Endothelial cell of umbilical vein (primary cell): ENCODE measurements around the gene SMIM8. TPM values are rescaled to one million over a fixed set of nuclear protein-coding genes. Genes with fewer than 3 reads are reported as not detected.

Source experiments
- BruUV-seq: library from RNA; stranded (reverse); fragments of 400-500 nt; replicated peaks from 2 replicates; lab custom pipeline; 2021; lab: Mats Ljungman, UMichigan
- CTCF ChIA-PET: fragments of 300-600, 350-600 bp; sonication (Branson Sonifier 250); formaldehyde crosslinking; loops from one replicate; lab custom pipeline; 2021; ENCODE audit warnings: antibody characterized with exemption, inconsistent platforms; lab: Charles Lee
- POLR2A ChIA-PET: fragments of 300-600, 350-600 bp; sonication (Branson Sonifier 250); formaldehyde crosslinking; loops from one replicate; lab custom pipeline; 2021; ENCODE audit warnings: antibody characterized with exemption, inconsistent platforms; lab: Charles Lee
- DNase-seq: peaks from one replicate; pipeline ENCODE4 v3.0.0-alpha.2; 2011; ENCODE audit warnings: low read depth, low spot score
- FAIRE-seq: peaks from 2 replicates; lab custom pipeline; 2011; peaks lifted over from hg19 to GRCh38; lab: Jason Lieb, UNC
- H2AFZ ChIP-seq: 2 replicates; pipeline ENCODE4 v1.6.0; 2012; ENCODE audit warnings: low read depth, low read length, control low read depth, inconsistent platforms
- H3K27ac ChIP-seq: 2 replicates; pipeline ENCODE4 v1.5.1; 2011; ENCODE audit warnings: low read depth, mild to moderate bottlenecking, control low read depth, low read length, moderate library complexity; ENCODE audit not compliant: insufficient read depth
- H3K27me3 ChIP-seq, 2 experiments: 2 replicates each; pipeline versions ENCODE4 v1.6.0 to v1.6.1; 2011; ENCODE audit warnings: low read length in 2 of 2, mixed read lengths in 1 of 2; ENCODE audit not compliant: control insufficient read depth in 2 of 2, insufficient read depth in 2 of 2
- H3K36me3 ChIP-seq, 2 experiments: 2 replicates in 1 of 2; 3 replicates in 1 of 2; pipeline ENCODE4 v1.5.1; 2011; ENCODE audit warnings: low read length in 2 of 2, mild to moderate bottlenecking in 1 of 2, moderate library complexity in 1 of 2; ENCODE audit not compliant: control insufficient read depth in 2 of 2, insufficient read depth in 2 of 2; ENCODE audit errors: extremely low read depth in 1 of 2
- H3K4me1 ChIP-seq: 3 replicates; pipeline ENCODE4 v1.5.1; 2011; ENCODE audit warnings: mild to moderate bottlenecking, low read length; ENCODE audit not compliant: control insufficient read depth, insufficient read depth; ENCODE audit errors: extremely low read depth
- H3K4me2 ChIP-seq: 2 replicates; pipeline ENCODE4 v1.6.1; 2011; ENCODE audit warnings: low read length, control low read depth, mixed read lengths; ENCODE audit not compliant: insufficient read depth
- H3K4me3 ChIP-seq, 3 experiments: fragments of 200-600 bp in 1 of 3; sonication (generic), shearing (Covaris generic) in 1 of 3; replicated peaks in 1 of 3; 2 replicates each; pipeline ENCODE4 v1.5.1; 2011 to 2016; ENCODE audit warnings: control low read depth in 3 of 3, low read length in 3 of 3, mild to moderate bottlenecking in 2 of 3, inconsistent platforms in 1 of 3, low read depth in 1 of 3, moderate library complexity in 1 of 3; ENCODE audit not compliant: insufficient read depth in 1 of 3
- H3K79me2 ChIP-seq: 2 replicates; pipeline ENCODE4 v1.6.0; 2012; ENCODE audit warnings: low read length, inconsistent platforms; ENCODE audit not compliant: control insufficient read depth, insufficient read depth
- H3K9ac ChIP-seq: replicated peaks from 2 replicates; pipeline ENCODE3; 2011; ENCODE audit warnings: low read length, control low read depth; ENCODE audit not compliant: insufficient read depth; ENCODE audit errors: extremely low read depth
- H3K9me1 ChIP-seq: replicated peaks from 3 replicates; pipeline ENCODE4 v1.6.0; 2011; ENCODE audit warnings: mild to moderate bottlenecking, low read length; ENCODE audit not compliant: control insufficient read depth, insufficient read depth; ENCODE audit errors: extremely low read depth
- H3K9me3 ChIP-seq: replicated peaks from 2 replicates; pipeline ENCODE4 v1.5.1; 2012; ENCODE audit warnings: low read length, inconsistent platforms; ENCODE audit not compliant: control insufficient read depth, insufficient read depth
- H4K20me1 ChIP-seq: replicated peaks from 2 replicates; pipeline ENCODE3; 2011; ENCODE audit warnings: mild to moderate bottlenecking, low read length; ENCODE audit not compliant: control insufficient read depth, insufficient read depth; ENCODE audit errors: extremely low read depth
- EZH2 ChIP-seq: IDR thresholded peaks from 2 replicates; pipeline ENCODE4 v1.6.1; 2012; ENCODE audit warnings: borderline replicate concordance, low read depth, mild to moderate bottlenecking, moderate library complexity, low read length, inconsistent platforms; ENCODE audit not compliant: severe bottlenecking
- FOS ChIP-seq: IDR thresholded peaks from 2 replicates; pipeline ENCODE4 v1.6.1; 2011; ENCODE audit warnings: mild to moderate bottlenecking, low read length, moderate library complexity, borderline replicate concordance; ENCODE audit not compliant: insufficient read depth
- GATA2 ChIP-seq: IDR thresholded peaks from 2 replicates; pipeline ENCODE4 v1.7.0; 2011; ENCODE audit warnings: low read depth, mild to moderate bottlenecking, moderate library complexity, mixed read lengths, low read length; ENCODE audit not compliant: insufficient read length, insufficient read depth
- JUN ChIP-seq: IDR thresholded peaks from 2 replicates; pipeline ENCODE4 v1.6.1; 2011; ENCODE audit warnings: borderline replicate concordance, low read depth; ENCODE audit not compliant: insufficient read length, insufficient read depth
- MYC ChIP-seq: IDR thresholded peaks from one replicate; pipeline ENCODE4 v1.6.1; 2011; ENCODE audit warnings: mild to moderate bottlenecking, low read depth, low read length
- POLR2A ChIP-seq: IDR thresholded peaks from 2 replicates; pipeline ENCODE4 v1.6.1; 2012; ENCODE audit warnings: low read depth, mild to moderate bottlenecking, control low read depth, low read length
- POLR2AphosphoS5 ChIP-seq: IDR thresholded peaks from 2 replicates; pipeline ENCODE4 v1.6.1; 2012; ENCODE audit warnings: low read depth, mild to moderate bottlenecking, control low read depth, low read length, moderate library complexity; ENCODE audit not compliant: insufficient read depth
- dilution Hi-C: fragments of 300-500 bp; cut with MboI; formaldehyde crosslinking; loops from one replicate; pipeline ENCODE4 v1.15.0; 2019; ENCODE audit warnings: low sequenced_read_pairs; ENCODE audit not compliant: extremely low pct_ligation_motif_present
- intact Hi-C: fragments of 100-400 bp; cut with micrococcal nuclease; formaldehyde crosslinking; loops from one replicate; pipeline ENCODE4 v1.10.0; 2022
- polyA plus RNA-seq, 4 experiments: library from polyadenylated mRNA; depleted of rRNA in 3 of 4; stranded (reverse) in 3 of 4; unstranded in 1 of 4; fragments of >200 nt; gene quantifications; 2 replicates each; pipeline versions ENCODE4 v1.2.1 to v1.2.3, GENCODE V29; 2011 to 2012; ENCODE audit warnings: missing spikeins in 1 of 4
- total RNA-seq: library from RNA; stranded (reverse); gene quantifications from 2 replicates; pipeline ENCODE4 v1.2.3, GENCODE V29; 2021
- TF ChIP-seq, protein P1 (sequence below): IDR thresholded peaks from 2 replicates; pipeline ENCODE4 v1.6.1; 2011; ENCODE audit not compliant: insufficient read depth, insufficient read length
- TF ChIP-seq, protein P2 (sequence below), 2 donors: IDR thresholded peaks; 1 replicate in 1 of 2; 2 replicates in 1 of 2; pipeline ENCODE4 v1.5.1; 2011; ENCODE audit warnings: low read length in 2 of 2, mild to moderate bottlenecking in 2 of 2, moderate library complexity in 2 of 2, control low read depth in 1 of 2, inconsistent platforms in 1 of 2, low read depth in 1 of 2; ENCODE audit not compliant: insufficient read depth in 1 of 2; ENCODE audit errors: extremely low read depth in 1 of 2

The SMIM8 gene
- total and polyA plus RNA-seq, 2 donors (not counting 3 experiments of a cell fraction or from before 2014, with no cell fraction given): 2.0 to 8.4 TPM

DNA sequence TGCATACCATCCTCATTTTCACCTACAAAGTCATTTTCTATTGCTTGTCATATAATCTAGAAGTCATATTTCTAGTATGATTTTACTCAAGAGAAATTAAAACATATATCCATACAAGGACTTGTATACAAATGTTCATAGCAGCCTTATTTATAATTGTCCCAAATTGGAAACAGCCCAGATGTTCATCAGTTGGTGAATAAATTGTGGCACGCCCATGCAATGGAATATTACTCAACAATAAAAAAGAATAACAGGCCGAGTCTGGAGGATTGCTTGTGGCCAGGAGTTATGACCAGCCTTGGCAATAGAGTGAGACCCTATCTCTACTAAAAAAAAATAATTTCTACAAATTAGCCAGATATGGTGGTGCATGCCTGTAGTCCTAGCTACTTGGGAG lies 51.0 kb downstream of the SMIM8 start:
- CTCF ChIA-PET: no interaction called here

More for the DNA sequence above, 51.0 kb downstream of the SMIM8 start:
- H4K20me1 ChIP-seq: no peaks in the 10 kb centered on the region
- FAIRE-seq (no peak), DNase-seq (no peak)
- no peaks in the 10 kb centered on the region for H3K36me3 ChIP-seq
- no peak overlapping the region for H3K27ac ChIP-seq
- H3K4me2 ChIP-seq: no peak overlapping the region
- H3K4me3 ChIP-seq: no peak overlapping the region
- H3K79me2 ChIP-seq: no peaks in the 10 kb centered on the region
- no peak overlapping the region for H3K9ac ChIP-seq
- intact Hi-C loops (no loop called here), dilution Hi-C loops (no loop called here)
- no peaks in the 10 kb centered on the region for H3K27me3 ChIP-seq
- no peaks in the 10 kb centered on the region for H3K9me1 ChIP-seq
- H3K9me3 ChIP-seq: no peaks in the 10 kb centered on the region
- BruUV-seq: no TSS peak
- TF ChIP-seq POLR2A (no peak), FOS (no peak), POLR2AphosphoS5 (no peak), MYC (no peak), JUN (no peak), GATA2 (no peak), EZH2 (no peak)
- TF ChIP-seq, protein P1, sequence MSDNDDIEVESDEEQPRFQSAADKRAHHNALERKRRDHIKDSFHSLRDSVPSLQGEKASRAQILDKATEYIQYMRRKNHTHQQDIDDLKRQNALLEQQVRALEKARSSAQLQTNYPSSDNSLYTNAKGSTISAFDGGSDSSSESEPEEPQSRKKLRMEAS: no peak
- TF ChIP-seq, protein P2, sequence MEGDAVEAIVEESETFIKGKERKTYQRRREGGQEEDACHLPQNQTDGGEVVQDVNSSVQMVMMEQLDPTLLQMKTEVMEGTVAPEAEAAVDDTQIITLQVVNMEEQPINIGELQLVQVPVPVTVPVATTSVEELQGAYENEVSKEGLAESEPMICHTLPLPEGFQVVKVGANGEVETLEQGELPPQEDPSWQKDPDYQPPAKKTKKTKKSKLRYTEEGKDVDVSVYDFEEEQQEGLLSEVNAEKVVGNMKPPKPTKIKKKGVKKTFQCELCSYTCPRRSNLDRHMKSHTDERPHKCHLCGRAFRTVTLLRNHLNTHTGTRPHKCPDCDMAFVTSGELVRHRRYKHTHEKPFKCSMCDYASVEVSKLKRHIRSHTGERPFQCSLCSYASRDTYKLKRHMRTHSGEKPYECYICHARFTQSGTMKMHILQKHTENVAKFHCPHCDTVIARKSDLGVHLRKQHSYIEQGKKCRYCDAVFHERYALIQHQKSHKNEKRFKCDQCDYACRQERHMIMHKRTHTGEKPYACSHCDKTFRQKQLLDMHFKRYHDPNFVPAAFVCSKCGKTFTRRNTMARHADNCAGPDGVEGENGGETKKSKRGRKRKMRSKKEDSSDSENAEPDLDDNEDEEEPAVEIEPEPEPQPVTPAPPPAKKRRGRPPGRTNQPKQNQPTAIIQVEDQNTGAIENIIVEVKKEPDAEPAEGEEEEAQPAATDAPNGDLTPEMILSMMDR (IDR thresholded peaks at IDR 0.05; ENCODE audit: extremely low read depth in 1 of 2, insufficient read depth in 1 of 2, low read depth in 1 of 2, low read length in 2 of 2): no peak
- POLR2A ChIA-PET: no interaction called here
- H2AFZ ChIP-seq: no peak overlapping the region
- H3K4me1 ChIP-seq: no peaks in the 10 kb centered on the region
